ENCODE data around the gene ASF1A.

DNA sequence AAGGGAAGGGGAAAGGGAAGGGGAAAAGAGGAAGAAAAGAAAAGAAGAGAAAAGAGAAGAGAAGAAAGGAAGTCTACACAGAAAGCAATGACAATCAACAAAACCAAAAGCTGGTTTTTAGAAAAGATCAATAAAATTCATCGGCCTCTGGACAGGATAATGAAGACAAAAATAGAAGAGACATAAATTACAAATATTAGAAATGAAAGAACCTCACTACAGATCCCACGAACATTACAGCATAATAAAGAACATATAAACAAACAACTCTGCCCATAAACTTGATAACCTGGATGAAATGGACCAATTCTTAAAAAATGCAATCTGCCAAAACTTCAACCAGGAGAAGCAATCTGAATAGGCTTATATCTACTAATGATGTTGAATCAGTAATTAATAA, 20.7 kb upstream of the ASF1A start:
- TF ChIP-seq, protein P1, sequence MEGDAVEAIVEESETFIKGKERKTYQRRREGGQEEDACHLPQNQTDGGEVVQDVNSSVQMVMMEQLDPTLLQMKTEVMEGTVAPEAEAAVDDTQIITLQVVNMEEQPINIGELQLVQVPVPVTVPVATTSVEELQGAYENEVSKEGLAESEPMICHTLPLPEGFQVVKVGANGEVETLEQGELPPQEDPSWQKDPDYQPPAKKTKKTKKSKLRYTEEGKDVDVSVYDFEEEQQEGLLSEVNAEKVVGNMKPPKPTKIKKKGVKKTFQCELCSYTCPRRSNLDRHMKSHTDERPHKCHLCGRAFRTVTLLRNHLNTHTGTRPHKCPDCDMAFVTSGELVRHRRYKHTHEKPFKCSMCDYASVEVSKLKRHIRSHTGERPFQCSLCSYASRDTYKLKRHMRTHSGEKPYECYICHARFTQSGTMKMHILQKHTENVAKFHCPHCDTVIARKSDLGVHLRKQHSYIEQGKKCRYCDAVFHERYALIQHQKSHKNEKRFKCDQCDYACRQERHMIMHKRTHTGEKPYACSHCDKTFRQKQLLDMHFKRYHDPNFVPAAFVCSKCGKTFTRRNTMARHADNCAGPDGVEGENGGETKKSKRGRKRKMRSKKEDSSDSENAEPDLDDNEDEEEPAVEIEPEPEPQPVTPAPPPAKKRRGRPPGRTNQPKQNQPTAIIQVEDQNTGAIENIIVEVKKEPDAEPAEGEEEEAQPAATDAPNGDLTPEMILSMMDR (IDR thresholded peaks at IDR 0.05; ENCODE audit: poor library complexity, severe bottlenecking), result no peak
- TF ChIP-seq RAD21 (conservative IDR thresholded peaks at IDR 0.05), result no peak
